ENCODE data around the gene TNS4. TPM values are rescaled to one million over a fixed set of nuclear protein-coding genes. Genes with fewer than 3 reads are reported as not detected.

TNS4 gene
- polyA plus RNA-seq, 4 donors: 3.0 TPM; not detected in 3

GRCh38 chr17:40478486-40478885, 22.9 kb downstream of the TNS4 start:
- no peak overlapping the region for H3K4me3 ChIP-seq (ENCODE audit: low read depth in 1 of 3, low read length in 3 of 3)
- no peak for DNase-seq
- H3K9me3 ChIP-seq (ENCODE audit: control insufficient read depth in 2 of 2, insufficient read depth in 1 of 2, low read depth in 1 of 2, low read length in 1 of 2): no peaks in the 10 kb centered on the region
- no peaks in the 10 kb centered on the region for H3K36me3 ChIP-seq (ENCODE audit: control insufficient read depth in 3 of 3, insufficient read depth in 2 of 3, low read depth in 1 of 3, low read length in 3 of 3)
- no peak for FAIRE-seq
- 89 to 95% (median 92%) methylated on average over 13 of the region's 13 CpGs for WGBS, 3 donors
- H3K27ac ChIP-seq (ENCODE audit: low read depth in 1 of 3, low read length in 2 of 3): no peak overlapping the region
- H3K4me1 ChIP-seq (ENCODE audit: control insufficient read depth in 3 of 3, insufficient read depth in 2 of 3, low read depth in 1 of 3, low read length in 2 of 3): peaks cover 0 to 11% (median 2%) of the 10 kb centered on the region in 3 donors
- peaks cover 0 to 4% (median 0%) of the 10 kb centered on the region in 3 donors for H3K27me3 ChIP-seq (ENCODE audit: control insufficient read depth in 3 of 3, insufficient read depth in 3 of 3, low read length in 3 of 3)

GRCh38 chr17:40477796-40478195, 23.6 kb downstream of the TNS4 start:
- 100% methylated on average over 1 of the region's 1 CpG for WGBS, 3 donors
- Histone ChIP-seq H3K4me3 (ENCODE audit: low read depth in 1 of 3, low read length in 3 of 3) (no peak overlapping the region), H3K27ac (ENCODE audit: low read depth in 1 of 3, low read length in 2 of 3) (no peak overlapping the region), H3K36me3 (ENCODE audit: control insufficient read depth in 3 of 3, insufficient read depth in 2 of 3, low read depth in 1 of 3, low read length in 3 of 3) (no peaks in the 10 kb centered on the region), H3K4me1 (ENCODE audit: control insufficient read depth in 3 of 3, insufficient read depth in 2 of 3, low read depth in 1 of 3, low read length in 2 of 3) (peaks cover 0 to 9% (median 2%) of the 10 kb centered on the region in 3 donors), H3K27me3 (ENCODE audit: control insufficient read depth in 3 of 3, insufficient read depth in 3 of 3, low read length in 3 of 3) (peaks cover 0 to 4% (median 0%) of the 10 kb centered on the region in 3 donors), H3K9me3 (ENCODE audit: control insufficient read depth in 2 of 2, insufficient read depth in 1 of 2, low read depth in 1 of 2, low read length in 1 of 2) (no peaks in the 10 kb centered on the region)
- DNase-seq (no peak), FAIRE-seq (no peak)

GRCh38 chr17:40475234-40475908, 26.1 kb downstream of the TNS4 start:
- no peak for FAIRE-seq

GRCh38 chr17:40474419-40475002, 26.9 kb downstream of the TNS4 start:
- Histone ChIP-seq H3K36me3 (ENCODE audit: control insufficient read depth in 3 of 3, insufficient read depth in 2 of 3, low read depth in 1 of 3, low read length in 3 of 3) (no peaks in the 10 kb centered on the region), H3K4me1 (ENCODE audit: control insufficient read depth in 3 of 3, insufficient read depth in 2 of 3, low read depth in 1 of 3, low read length in 2 of 3) (peaks cover 0 to 9% (median 2%) of the 10 kb centered on the region in 3 donors), H3K4me3 (ENCODE audit: low read depth in 1 of 3, low read length in 3 of 3) (no peak overlapping the region), H3K27me3 (ENCODE audit: control insufficient read depth in 3 of 3, insufficient read depth in 3 of 3, low read length in 3 of 3) (no peaks in the 10 kb centered on the region), H3K9me3 (ENCODE audit: control insufficient read depth in 2 of 2, insufficient read depth in 1 of 2, low read depth in 1 of 2, low read length in 1 of 2) (no peaks in the 10 kb centered on the region), H3K27ac (ENCODE audit: low read depth in 1 of 3, low read length in 2 of 3) (no peak overlapping the region)
- 86 to 94% (median 93%) methylated on average over 9 of the region's 9 CpGs for WGBS, 3 donors
- DNase-seq (no peak), FAIRE-seq (no peak)

More at GRCh38 chr17:40475234-40475908, 26.1 kb downstream of the TNS4 start:
- no peaks in the 10 kb centered on the region for H3K36me3 ChIP-seq (ENCODE audit: control insufficient read depth in 3 of 3, insufficient read depth in 2 of 3, low read depth in 1 of 3, low read length in 3 of 3)
- no peaks in the 10 kb centered on the region for H3K9me3 ChIP-seq (ENCODE audit: control insufficient read depth in 2 of 2, insufficient read depth in 1 of 2, low read depth in 1 of 2, low read length in 1 of 2)
- H3K27me3 ChIP-seq (ENCODE audit: control insufficient read depth in 3 of 3, insufficient read depth in 3 of 3, low read length in 3 of 3): peaks cover 0 to under 1% (median 0%) of the 10 kb centered on the region in 3 donors
- peaks cover 0 to 9% (median 2%) of the 10 kb centered on the region in 3 donors for H3K4me1 ChIP-seq (ENCODE audit: control insufficient read depth in 3 of 3, insufficient read depth in 2 of 3, low read depth in 1 of 3, low read length in 2 of 3)
- 75 to 89% (median 86%) methylated on average over 18 of the region's 18 CpGs for WGBS, 3 donors
- H3K27ac ChIP-seq (ENCODE audit: low read depth in 1 of 3, low read length in 2 of 3): peak overlapping the region in 1 of 3 donors; percentile 10
- DNase-seq: no peak
- no peak overlapping the region for H3K4me3 ChIP-seq (ENCODE audit: low read depth in 1 of 3, low read length in 3 of 3)

- no peak for FAIRE-seq
- WGBS, 3 donors: 61 to 78% (median 62%) methylated on average over 16 of the region's 16 CpGs
- H3K27ac ChIP-seq (ENCODE audit: low read depth in 1 of 3, low read length in 2 of 3): no peak overlapping the region
Observed at GRCh38 chr17:40473573-40474365, 27.7 kb downstream of the TNS4 start.

GRCh38 chr17:40472733-40473452, 28.5 kb downstream of the TNS4 start:
- no peak for DNase-seq
- peaks cover 0 to 9% (median 2%) of the 10 kb centered on the region in 3 donors for H3K4me1 ChIP-seq (ENCODE audit: control insufficient read depth in 3 of 3, insufficient read depth in 2 of 3, low read depth in 1 of 3, low read length in 2 of 3)
- H3K36me3 ChIP-seq (ENCODE audit: control insufficient read depth in 3 of 3, insufficient read depth in 2 of 3, low read depth in 1 of 3, low read length in 3 of 3): no peaks in the 10 kb centered on the region
- no peak overlapping the region for H3K27ac ChIP-seq (ENCODE audit: low read depth in 1 of 3, low read length in 2 of 3)
- H3K27me3 ChIP-seq (ENCODE audit: control insufficient read depth in 3 of 3, insufficient read depth in 3 of 3, low read length in 3 of 3): no peaks in the 10 kb centered on the region
- no peak for FAIRE-seq
- no peak overlapping the region for H3K4me3 ChIP-seq (ENCODE audit: low read depth in 1 of 3, low read length in 3 of 3)
- WGBS, 3 donors: 86 to 92% (median 89%) methylated on average over 3 of the region's 3 CpGs
- H3K9me3 ChIP-seq (ENCODE audit: control insufficient read depth in 2 of 2, insufficient read depth in 1 of 2, low read depth in 1 of 2, low read length in 1 of 2): no peaks in the 10 kb centered on the region

More at GRCh38 chr17:40473573-40474365, 27.7 kb downstream of the TNS4 start:
- peaks cover 0 to 9% (median 2%) of the 10 kb centered on the region in 3 donors for H3K4me1 ChIP-seq (ENCODE audit: control insufficient read depth in 3 of 3, insufficient read depth in 2 of 3, low read depth in 1 of 3, low read length in 2 of 3)
- H3K9me3 ChIP-seq (ENCODE audit: control insufficient read depth in 2 of 2, insufficient read depth in 1 of 2, low read depth in 1 of 2, low read length in 1 of 2): no peaks in the 10 kb centered on the region
- no peak overlapping the region for H3K4me3 ChIP-seq (ENCODE audit: low read depth in 1 of 3, low read length in 3 of 3)
- no peaks in the 10 kb centered on the region for H3K36me3 ChIP-seq (ENCODE audit: control insufficient read depth in 3 of 3, insufficient read depth in 2 of 3, low read depth in 1 of 3, low read length in 3 of 3)
- no peaks in the 10 kb centered on the region for H3K27me3 ChIP-seq (ENCODE audit: control insufficient read depth in 3 of 3, insufficient read depth in 3 of 3, low read length in 3 of 3)
- DNase-seq: peak in 1 of 2 donors; percentile 68

- Histone ChIP-seq H3K27me3 (ENCODE audit: control insufficient read depth in 3 of 3, insufficient read depth in 3 of 3, low read length in 3 of 3) (no peaks in the 10 kb centered on the region), H3K4me1 (ENCODE audit: control insufficient read depth in 3 of 3, insufficient read depth in 2 of 3, low read depth in 1 of 3, low read length in 2 of 3) (peaks cover 0 to 9% (median 2%) of the 10 kb centered on the region in 3 donors), H3K27ac (ENCODE audit: low read depth in 1 of 3, low read length in 2 of 3) (peak overlapping the region in 2 of 3 donors; percentile 22 to 34), H3K4me3 (ENCODE audit: low read depth in 1 of 3, low read length in 3 of 3) (no peak overlapping the region), H3K36me3 (ENCODE audit: control insufficient read depth in 3 of 3, insufficient read depth in 2 of 3, low read depth in 1 of 3, low read length in 3 of 3) (no peaks in the 10 kb centered on the region), H3K9me3 (ENCODE audit: control insufficient read depth in 2 of 2, insufficient read depth in 1 of 2, low read depth in 1 of 2, low read length in 1 of 2) (no peaks in the 10 kb centered on the region)
- no peak for DNase-seq
- FAIRE-seq: no peak
- WGBS, 3 donors: 85 to 92% (median 88%) methylated on average over 6 of the region's 6 CpGs
Observed at GRCh38 chr17:40471846-40472732, 29.3 kb downstream of the TNS4 start.
